B cell (primary cell): Measurements from ENCODE around the gene AMT.

Experiments used
- CTCF ChIP-seq: fragments of 200-600 bp; IDR thresholded peaks from one replicate; pipeline ENCODE4 v1.8.0; 2022; ENCODE audit warnings: antibody characterized with exemption, mild to moderate bottlenecking
- EZH2 ChIP-seq: IDR thresholded peaks from 2 replicates; pipeline ENCODE4 v1.6.1; 2012; ENCODE audit warnings: borderline replicate concordance, low read depth, mild to moderate bottlenecking, moderate library complexity, low read length; ENCODE audit not compliant: insufficient read depth, poor library complexity, severe bottlenecking

- TF ChIP-seq EZH2 (no peak), CTCF (no peak)
These were observed 339 bp downstream of the AMT start for GRCh38 chr3:49421890-49422378.
